ENCODE data around the gene GGA3.
"Not testable (repeated sequence)": the region's sequence is repeated elsewhere in the genome, so short reads cannot be mapped to it uniquely, and the experiment has no call there.

Gene GGA3

GRCh38 chr17:75207760-75208159 is 53.6 kb downstream of the GGA3 start:
- peak in 1 of 2 experiments; percentile 26 for DNase-seq

- not testable (repeated sequence) for DNase-seq
Measured at GRCh38 chr17:75207050-75207407, 54.4 kb downstream of the GGA3 start.

GRCh38 chr17:75205793-75206163 is 55.6 kb downstream of the GGA3 start:
- DNase-seq: no peak

GRCh38 chr17:75205037-75205792 is 56.2 kb downstream of the GGA3 start, which contains the start of gene NUP85:
TSS of gene NUP85 (plus strand) at chr17:75205679. CDS start at chr17:75205762, 83 bp downstream.
- peak; percentile 99 for DNase-seq

- DNase-seq: no peak
Measured at GRCh38 chr17:75199886-75200618, 61.4 kb downstream of the GGA3 start.

GRCh38 chr17:75194879-75195278 is 66.5 kb downstream of the GGA3 start:
- DNase-seq: no peak

- no peak for DNase-seq
Measured at GRCh38 chr17:75191584-75191983, 69.8 kb downstream of the GGA3 start.

- DNase-seq: no peak
Measured at GRCh38 chr17:75188614-75189013, 72.8 kb downstream of the GGA3 start.
